K562 (cell line): Measurements from ENCODE around the gene ANKRD11. TPM values are rescaled to one million over a fixed set of nuclear protein-coding genes. Genes with fewer than 3 reads are reported as not detected.
A peak's percentile ranks its signal among the peaks of the same experiment; 100 is the strongest.

Experiments
- ATF1 ChIP-seq, 2 experiments: fragments of 450-650 bp in 1 of 2; IDR thresholded peaks; 2 replicates each; pipeline ENCODE4 v1.6.1; 2016; ENCODE audit warnings: missing compliant biosample characterization in 1 of 2, missing genetic modification characterization in 1 of 2
- BCL6 ChIP-seq: fragments of 250-450 bp; sonication (Bioruptor Pico); IDR thresholded peaks from 2 replicates; pipeline ENCODE4 v1.4.0; 2020
- BHLHE40 ChIP-seq: IDR thresholded peaks from 2 replicates; pipeline ENCODE4 v1.6.1; 2011; ENCODE audit warnings: low read length, improper control_type of control experiment
- BRD4 ChIP-seq: fragments of 200-600 bp; sonication (generic); IDR thresholded peaks from 2 replicates; pipeline ENCODE4 v1.6.1; 2017; ENCODE audit warnings: inconsistent platforms
- CBX3 ChIP-seq, 2 experiments: IDR thresholded peaks; 1 replicate in 1 of 2; 2 replicates in 1 of 2; pipeline ENCODE4 v1.6.1; 2012; ENCODE audit warnings: inconsistent platforms in 2 of 2, low read length in 2 of 2, borderline replicate concordance in 1 of 2, control low read depth in 1 of 2
- CREB1 ChIP-seq, 2 experiments: sonication (generic) in 1 of 2; formaldehyde crosslinking in 1 of 2; IDR thresholded peaks; 2 replicates each; pipeline versions ENCODE4 v1.6.1 to v1.8.0; 2012 to 2022; ENCODE audit warnings: inconsistent platforms in 1 of 2, mild to moderate bottlenecking in 1 of 2, missing genetic modification reagents in 1 of 2, moderate library complexity in 1 of 2
- HMGN3 ChIP-seq: IDR thresholded peaks from 2 replicates; pipeline ENCODE4 v1.6.1; 2011; ENCODE audit warnings: borderline replicate concordance, low read depth, mild to moderate bottlenecking, mixed read lengths, low read length; ENCODE audit not compliant: insufficient read length; ENCODE audit errors: extremely low read depth
- MYC ChIP-seq, 2 experiments: fragments of 250-450 bp in 1 of 2; sonication (Bioruptor Pico) in 1 of 2; IDR thresholded peaks; 2 replicates each; pipeline versions ENCODE4 v1.5.1 to v1.6.1; 2012 to 2021; ENCODE audit warnings: low read depth in 2 of 2, borderline replicate concordance in 1 of 2, improper control_type of control experiment in 1 of 2, low read length in 1 of 2, mild to moderate bottlenecking in 1 of 2, moderate library complexity in 1 of 2
- NFIX ChIP-seq: fragments of 250-450 bp; sonication (Bioruptor Pico); IDR thresholded peaks from 2 replicates; pipeline ENCODE4 v1.4.0; 2020; ENCODE audit warnings: low read depth, mild to moderate bottlenecking, moderate library complexity
- RB1 ChIP-seq: fragments of 450-650 bp; IDR thresholded peaks from 2 replicates; pipeline ENCODE4 v1.6.1; 2017; ENCODE audit warnings: low read depth, mild to moderate bottlenecking
- RBM17 ChIP-seq: fragments of 200-400 bp; formaldehyde crosslinking; IDR thresholded peaks from 2 replicates; pipeline ENCODE4 v1.6.1; 2017; ENCODE audit warnings: low read depth, mild to moderate bottlenecking, low read length, borderline replicate concordance
- SNIP1 ChIP-seq: fragments of 450-650 bp; IDR thresholded peaks from 2 replicates; pipeline ENCODE4 v1.7.1; 2017; ENCODE audit warnings: low read depth, mild to moderate bottlenecking
- SRSF7 ChIP-seq: fragments of 200-400 bp; formaldehyde crosslinking; optimal IDR thresholded peaks from 2 replicates; pipeline ENCODE3; 2017; ENCODE audit warnings: mild to moderate bottlenecking, low read depth, low read length
- STAG1 ChIP-seq: sonication (generic); formaldehyde crosslinking; IDR thresholded peaks from 2 replicates; pipeline ENCODE4 v1.5.0; 2020; ENCODE audit warnings: missing genetic modification reagents, borderline replicate concordance
- TFAM ChIP-seq: fragments of 250-450 bp; sonication (Bioruptor Pico); conservative IDR thresholded peaks from 2 replicates; pipeline ENCODE4 v1.5.0; 2021; ENCODE audit warnings: mild to moderate bottlenecking, moderate library complexity
- ZNF224 ChIP-seq: sonication (generic); formaldehyde crosslinking; IDR thresholded peaks from 2 replicates; pipeline ENCODE4 v1.8.0; 2022; ENCODE audit warnings: mild to moderate bottlenecking, missing genetic modification reagents
- ZNF436 ChIP-seq: fragments of 250-450, 450-650 bp; sonication (Bioruptor Pico); formaldehyde crosslinking; IDR thresholded peaks from 2 replicates; pipeline ENCODE4 v1.7.0; 2020; ENCODE audit warnings: mild to moderate bottlenecking
- ZNF639 ChIP-seq, 2 experiments: fragments of 200-800 bp in 1 of 2; sonication (Bioruptor generic) in 1 of 2; sonication (generic) in 1 of 2; formaldehyde crosslinking in 1 of 2; IDR thresholded peaks in 1 of 2; conservative IDR thresholded peaks in 1 of 2; 2 replicates each; pipeline versions ENCODE4 v1.5.0 to v1.6.1; 2016 to 2020; ENCODE audit warnings: missing compliant biosample characterization in 1 of 2, missing genetic modification characterization in 1 of 2, missing genetic modification reagents in 1 of 2
- polyA plus RNA-seq, 8 experiments: library from polyadenylated mRNA; depleted of rRNA in 4 of 8; stranded (reverse) in 5 of 8; unstranded in 3 of 8; fragments of >200 nt; fragmentation: Nextera tagmentation in 2 of 8; fragmentation: Illumina TruSeq in 1 of 8; extraction: Ambion mirVana in 2 of 8; extraction: Trizol in 1 of 8; gene quantifications; 2 replicates each; pipeline versions ENCODE4 v1.2.1 to v1.2.3, GENCODE V29; 2011 to 2014; ENCODE audit warnings: inconsistent platforms in 1 of 8, missing spikeins in 1 of 8
- total RNA-seq, 7 experiments: library from RNA; depleted of rRNA in 6 of 7; stranded (reverse); fragments of >200 nt in 6 of 7; fragmentation: Illumina TruSeq in 2 of 7; extraction: Trizol in 2 of 7; gene quantifications; 2 replicates each; pipeline versions ENCODE4 v1.2.1 to v1.2.3, GENCODE V29; 2011 to 2021; ENCODE audit warnings: low replicate concordance in 1 of 7
- TF ChIP-seq, protein P1 (sequence below): fragments of 200-800 bp; sonication (Bioruptor generic); IDR thresholded peaks from 2 replicates; pipeline ENCODE4 v1.6.1; 2017; ENCODE audit warnings: missing genetic modification characterization, missing compliant biosample characterization
- TF ChIP-seq, protein P2 (sequence below): sonication (generic); formaldehyde crosslinking; IDR thresholded peaks from 2 replicates; pipeline ENCODE4 v1.8.0; 2023; ENCODE audit warnings: mild to moderate bottlenecking, missing genetic modification reagents

Gene ANKRD11
- total and polyA plus RNA-seq, 9 of the 15 experiments (the other 6 are each of a cell fraction or from before 2014, with no cell fraction given): 4.7 to 126 (median 31.7) TPM

GRCh38 chr16:89490439-89491237 lies at the start of gene ANKRD11 (continued):
- peak in 1 of 2 experiments; percentile 83; a peak in 2 of 4 replicates for TF ChIP-seq ZNF639 (CRISPR knock-in tag; conservative IDR thresholded peaks at IDR 0.05 in 1 of 2, IDR thresholded peaks at IDR 0.05 in 1 of 2)
- TF ChIP-seq CREB1 (IDR thresholded peaks at IDR 0.05): peak; percentile 97
- TF ChIP-seq CREB1 (CRISPR knock-in tag; IDR thresholded peaks at IDR 0.05): peak; percentile 98
- peak; percentile 37; the same call in 1 of the 2 replicates for TF ChIP-seq BRD4
- TF ChIP-seq, protein P1, sequence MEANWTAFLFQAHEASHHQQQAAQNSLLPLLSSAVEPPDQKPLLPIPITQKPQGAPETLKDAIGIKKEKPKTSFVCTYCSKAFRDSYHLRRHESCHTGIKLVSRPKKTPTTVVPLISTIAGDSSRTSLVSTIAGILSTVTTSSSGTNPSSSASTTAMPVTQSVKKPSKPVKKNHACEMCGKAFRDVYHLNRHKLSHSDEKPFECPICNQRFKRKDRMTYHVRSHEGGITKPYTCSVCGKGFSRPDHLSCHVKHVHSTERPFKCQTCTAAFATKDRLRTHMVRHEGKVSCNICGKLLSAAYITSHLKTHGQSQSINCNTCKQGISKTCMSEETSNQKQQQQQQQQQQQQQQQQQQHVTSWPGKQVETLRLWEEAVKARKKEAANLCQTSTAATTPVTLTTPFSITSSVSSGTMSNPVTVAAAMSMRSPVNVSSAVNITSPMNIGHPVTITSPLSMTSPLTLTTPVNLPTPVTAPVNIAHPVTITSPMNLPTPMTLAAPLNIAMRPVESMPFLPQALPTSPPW (CRISPR knock-in tag): peak; percentile 50; the same call in 1 of the 2 replicates
- no peak for TF ChIP-seq ZNF224 (CRISPR knock-in tag)
- TF ChIP-seq BCL6 (CRISPR knock-in tag): no peak
- peak; percentile 93 for TF ChIP-seq RB1
- no peak for TF ChIP-seq TFAM (CRISPR knock-in tag)
- no peak; a peak in 1 of 3 replicates for TF ChIP-seq CBX3 (IDR thresholded peaks at IDR 0.05; ENCODE audit: borderline replicate concordance in 1 of 2, low read length in 2 of 2)
- no peak for TF ChIP-seq SNIP1
- peak; percentile 50 for TF ChIP-seq MYC (IDR thresholded peaks at IDR 0.05; ENCODE audit: low read depth, low read length)
- TF ChIP-seq MYC (CRISPR knock-in tag; IDR thresholded peaks at IDR 0.05; ENCODE audit: borderline replicate concordance, low read depth): no peak
- TF ChIP-seq HMGN3: peak; percentile 22
- TF ChIP-seq ZNF436 (CRISPR knock-in tag): no peak
- TF ChIP-seq ATF1 (CRISPR knock-in tag; IDR thresholded peaks at IDR 0.05): peak; percentile 79
- peak; percentile 98 for TF ChIP-seq ATF1 (tag; IDR thresholded peaks at IDR 0.05)
- no peak for TF ChIP-seq SRSF7
- TF ChIP-seq, protein P2, sequence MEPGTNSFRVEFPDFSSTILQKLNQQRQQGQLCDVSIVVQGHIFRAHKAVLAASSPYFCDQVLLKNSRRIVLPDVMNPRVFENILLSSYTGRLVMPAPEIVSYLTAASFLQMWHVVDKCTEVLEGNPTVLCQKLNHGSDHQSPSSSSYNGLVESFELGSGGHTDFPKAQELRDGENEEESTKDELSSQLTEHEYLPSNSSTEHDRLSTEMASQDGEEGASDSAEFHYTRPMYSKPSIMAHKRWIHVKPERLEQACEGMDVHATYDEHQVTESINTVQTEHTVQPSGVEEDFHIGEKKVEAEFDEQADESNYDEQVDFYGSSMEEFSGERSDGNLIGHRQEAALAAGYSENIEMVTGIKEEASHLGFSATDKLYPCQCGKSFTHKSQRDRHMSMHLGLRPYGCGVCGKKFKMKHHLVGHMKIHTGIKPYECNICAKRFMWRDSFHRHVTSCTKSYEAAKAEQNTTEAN (CRISPR knock-in tag): no peak
- TF ChIP-seq RBM17: no peak
- no peak for TF ChIP-seq NFIX (CRISPR knock-in tag)
- peak; percentile 52; the same call in 1 of the 2 replicates for TF ChIP-seq BHLHE40
- TF ChIP-seq STAG1 (CRISPR knock-in tag): no peak
